ENCODE measurements around the gene LRP2.
"Not testable (repeated sequence)": the region's sequence is repeated elsewhere in the genome, so short reads cannot be mapped to it uniquely, and the experiment has no call there.

LRP2 gene

DNA sequence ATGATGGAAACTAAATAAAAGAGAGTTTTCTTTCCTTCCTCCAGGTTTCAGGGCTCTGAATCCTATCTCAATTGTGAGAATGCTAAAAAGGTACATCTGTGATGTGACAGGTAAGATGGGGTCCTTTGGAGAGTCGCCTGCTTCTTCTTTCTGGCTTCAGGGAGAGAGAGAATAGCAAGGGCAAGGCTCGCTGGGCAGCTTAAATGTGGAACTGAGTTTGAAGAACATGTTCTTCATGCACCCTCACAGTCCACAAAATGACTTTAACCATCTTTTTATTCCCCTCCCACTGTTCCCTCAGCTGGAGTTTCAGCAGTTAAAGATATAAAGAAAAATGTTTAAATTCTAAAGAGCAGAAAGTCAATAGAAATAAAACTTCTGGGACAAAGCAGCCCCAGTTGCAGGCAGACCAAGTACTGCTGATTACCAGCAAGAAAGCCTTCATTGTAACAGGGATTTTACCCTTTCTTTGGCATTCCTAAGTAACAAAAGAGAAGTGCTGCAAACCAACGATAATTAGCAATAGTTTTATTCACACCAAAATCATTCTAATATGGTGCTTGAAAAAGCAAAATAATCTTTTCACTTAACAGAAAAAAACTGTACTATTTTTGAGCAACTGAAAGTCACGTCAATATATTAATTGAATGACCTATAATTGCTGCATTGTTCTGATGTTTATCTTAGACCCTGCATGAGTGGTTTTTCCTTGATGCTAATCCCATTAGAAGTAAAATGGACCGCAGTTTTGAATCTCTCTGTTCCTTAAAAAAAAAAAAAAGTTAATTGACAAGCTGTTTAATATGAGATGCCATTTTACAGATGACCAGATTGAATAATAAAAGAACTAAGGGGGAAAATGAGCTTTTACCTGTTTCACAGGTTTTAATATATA is 61.5 kb downstream of the LRP2 start:
- no peak for DNase-seq

DNA sequence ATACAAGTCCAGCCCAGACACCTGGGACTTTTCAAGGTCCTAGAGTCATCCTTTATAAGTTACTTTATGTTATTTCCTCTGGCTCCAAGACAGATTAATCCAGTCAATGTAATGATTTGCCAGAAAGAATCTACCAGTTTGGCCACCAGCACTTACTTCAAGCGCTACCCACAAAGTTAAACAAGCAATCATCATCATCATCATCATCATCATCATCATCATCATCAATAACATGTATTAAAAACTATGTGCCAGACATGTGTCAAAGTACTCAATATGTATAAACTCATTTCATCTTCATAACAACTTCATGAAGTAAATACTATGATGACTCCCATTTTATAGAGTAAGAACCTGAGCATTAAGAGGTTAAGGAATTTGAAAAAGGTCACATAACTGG is 64.3 kb downstream of the LRP2 start:
- DNase-seq, result no peak

DNA sequence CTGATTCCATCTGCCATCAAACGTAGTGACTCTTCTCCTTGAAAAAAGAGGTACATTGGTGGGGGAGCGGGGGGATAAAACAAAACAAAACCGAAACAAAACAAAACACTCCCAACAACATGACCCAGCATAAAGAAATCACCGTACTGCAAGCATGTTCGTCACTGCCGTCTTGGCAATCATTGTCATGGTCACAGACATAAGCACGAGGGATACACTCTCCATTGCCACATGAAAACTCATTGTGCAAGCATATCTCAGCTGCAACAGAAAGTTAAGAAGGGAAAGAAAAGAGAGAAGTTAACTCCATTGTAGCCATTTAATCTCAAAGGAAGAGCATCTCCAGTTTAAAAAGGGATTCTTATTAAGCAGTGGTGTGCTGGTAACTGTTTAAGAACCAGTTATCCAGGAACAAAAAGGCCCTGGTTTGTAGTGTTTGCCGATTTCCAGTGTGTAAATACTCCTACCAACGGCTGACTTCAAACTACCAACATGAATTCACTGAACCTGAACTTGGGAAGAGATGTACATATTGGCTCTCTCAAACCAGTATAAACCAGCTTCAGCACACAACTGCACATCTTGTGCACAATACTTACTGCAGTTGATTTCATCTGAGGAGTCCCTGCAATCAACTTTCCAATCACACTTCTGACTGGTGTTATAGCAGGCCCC is 68.2 kb downstream of the LRP2 start:
- no peak for DNase-seq

DNA sequence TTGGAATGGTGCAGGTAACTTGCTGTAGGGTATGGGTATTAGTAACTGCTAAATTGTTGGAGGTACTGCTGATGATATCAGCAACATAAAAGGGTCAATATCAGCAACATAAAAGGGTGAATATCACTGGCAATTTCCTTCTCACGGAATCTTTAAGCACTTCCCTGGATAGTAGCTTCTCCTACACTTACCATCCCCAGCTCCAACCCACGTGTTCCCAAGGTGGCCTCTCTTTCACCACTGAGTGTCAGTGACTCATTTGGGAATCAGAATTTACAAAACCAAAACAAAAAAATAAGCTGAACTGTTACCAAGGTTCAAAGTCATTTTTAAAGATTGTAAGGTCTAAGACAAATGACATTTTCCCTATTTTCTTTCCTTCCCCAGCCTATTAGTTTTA is 70.8 kb downstream of the LRP2 start:
- no peak for DNase-seq

DNA sequence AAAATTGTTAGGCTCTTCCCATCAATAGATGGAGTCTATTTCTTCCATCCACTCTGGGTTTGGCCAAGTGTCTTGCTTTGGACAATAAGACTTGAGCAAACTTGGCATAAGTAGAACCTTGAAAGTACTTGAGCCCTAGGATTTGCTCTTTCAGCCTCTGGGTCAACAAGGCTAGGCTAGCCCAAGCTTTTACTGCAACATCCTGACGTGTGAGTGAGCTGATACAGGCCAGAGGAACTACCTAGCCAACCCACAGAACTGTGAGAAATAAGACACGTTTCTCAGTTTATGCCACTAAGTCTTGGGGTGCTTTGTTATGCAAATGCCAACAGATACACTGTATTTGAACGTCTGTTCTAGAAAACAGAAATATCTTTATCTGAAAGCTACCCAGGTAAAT is 71.9 kb downstream of the LRP2 start:
- no peak for DNase-seq

DNA sequence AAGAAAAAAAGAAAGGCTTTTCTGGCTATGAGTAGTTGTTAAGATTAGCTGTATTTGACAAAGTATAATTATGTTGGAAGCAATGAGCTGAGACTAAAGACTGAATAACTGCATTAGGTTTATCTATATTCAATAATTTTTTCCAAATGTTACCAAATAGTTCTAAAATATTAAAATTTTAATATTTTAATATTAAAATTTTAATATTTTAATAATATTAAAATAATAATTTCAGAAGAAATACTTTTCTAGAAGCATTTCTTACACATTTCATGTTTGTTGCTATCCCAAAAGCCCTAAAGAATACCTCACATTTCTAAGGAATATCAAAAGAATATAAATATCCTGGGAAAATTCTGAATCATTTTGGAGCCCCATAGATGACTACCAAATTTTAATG is 74.7 kb downstream of the LRP2 start:
- DNase-seq, result no peak

DNA sequence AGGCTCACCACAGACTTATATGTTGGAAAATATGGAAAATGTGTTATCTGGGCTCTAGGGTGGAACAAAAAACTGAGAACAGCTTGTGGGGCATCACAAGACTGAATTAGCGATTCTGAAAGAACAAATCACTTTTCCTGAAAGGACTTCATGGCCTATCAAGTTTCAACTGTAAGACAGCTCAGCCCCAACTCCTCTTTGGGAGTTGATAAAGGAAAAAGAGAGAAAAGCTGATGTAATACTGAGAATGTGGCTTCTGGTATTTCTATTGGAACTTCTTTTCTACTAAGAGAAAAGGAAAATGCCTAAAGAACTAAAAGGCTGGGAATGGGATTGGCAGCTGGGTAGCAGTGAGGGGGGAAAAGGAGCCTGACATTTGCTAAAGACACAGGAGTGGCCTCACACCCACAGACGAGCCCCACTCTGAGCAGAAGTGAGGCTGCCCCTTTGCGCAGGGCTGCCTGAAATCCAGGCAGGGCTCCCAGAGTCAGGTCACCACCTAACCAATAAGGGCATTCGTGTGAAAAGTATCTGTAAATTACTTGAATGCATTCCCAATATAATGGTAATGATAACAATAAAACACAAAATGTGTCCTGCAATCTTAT is 75.6 kb downstream of the LRP2 start:
- DNase-seq, result no peak

DNA sequence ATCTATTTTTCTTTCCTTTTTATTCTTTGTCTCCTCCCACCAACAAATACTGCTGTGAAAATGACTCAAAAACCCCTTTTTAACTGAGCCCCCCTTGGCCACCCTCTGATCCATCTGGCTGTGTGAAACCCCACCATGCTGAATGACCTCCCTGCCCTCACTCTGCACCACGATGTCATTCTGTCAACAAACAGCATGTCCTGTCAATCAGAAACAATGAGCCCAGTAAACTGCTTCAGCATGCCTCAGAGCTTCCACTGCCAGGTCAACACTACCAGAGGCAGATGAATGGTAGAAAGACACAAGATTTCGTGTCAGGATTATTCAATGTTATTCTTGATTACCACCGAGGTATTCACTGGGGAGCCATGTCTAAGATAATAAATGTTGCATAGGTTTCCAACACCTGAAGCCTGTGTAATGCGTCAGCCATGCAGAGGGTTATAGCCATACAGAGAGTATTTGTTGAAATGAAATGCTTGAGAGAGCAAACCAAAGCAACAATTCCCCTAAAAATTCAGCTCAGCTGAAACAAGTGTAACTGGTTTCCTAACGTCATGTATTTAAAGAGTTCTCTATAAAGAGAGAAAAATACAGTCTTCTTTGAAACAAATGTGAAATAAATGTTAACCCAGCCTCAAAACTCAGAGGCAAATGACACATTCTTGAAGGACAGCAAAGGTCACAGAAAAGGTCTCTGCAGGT is 76.7 kb downstream of the LRP2 start:
- DNase-seq, result no peak

DNA sequence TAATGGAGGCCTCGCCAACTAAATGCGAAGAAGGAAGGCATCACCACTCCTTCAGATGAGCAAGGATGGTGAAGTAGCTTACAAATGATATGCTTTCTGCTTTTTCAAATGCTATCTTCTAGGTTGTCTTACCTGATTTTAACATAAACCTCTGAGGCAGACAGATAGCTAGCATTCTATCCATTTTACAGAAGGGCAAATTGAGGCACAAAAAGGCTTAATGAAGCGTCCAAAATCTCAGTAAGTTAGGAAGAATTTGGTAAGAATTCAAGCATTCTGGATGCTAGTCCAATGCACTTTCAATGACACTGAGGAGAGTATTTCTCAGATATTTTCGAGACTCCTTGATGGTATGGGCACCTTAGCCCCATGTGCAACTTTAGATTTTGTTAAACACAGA is 81.8 kb downstream of the LRP2 start:
- DNase-seq, result no peak

DNA sequence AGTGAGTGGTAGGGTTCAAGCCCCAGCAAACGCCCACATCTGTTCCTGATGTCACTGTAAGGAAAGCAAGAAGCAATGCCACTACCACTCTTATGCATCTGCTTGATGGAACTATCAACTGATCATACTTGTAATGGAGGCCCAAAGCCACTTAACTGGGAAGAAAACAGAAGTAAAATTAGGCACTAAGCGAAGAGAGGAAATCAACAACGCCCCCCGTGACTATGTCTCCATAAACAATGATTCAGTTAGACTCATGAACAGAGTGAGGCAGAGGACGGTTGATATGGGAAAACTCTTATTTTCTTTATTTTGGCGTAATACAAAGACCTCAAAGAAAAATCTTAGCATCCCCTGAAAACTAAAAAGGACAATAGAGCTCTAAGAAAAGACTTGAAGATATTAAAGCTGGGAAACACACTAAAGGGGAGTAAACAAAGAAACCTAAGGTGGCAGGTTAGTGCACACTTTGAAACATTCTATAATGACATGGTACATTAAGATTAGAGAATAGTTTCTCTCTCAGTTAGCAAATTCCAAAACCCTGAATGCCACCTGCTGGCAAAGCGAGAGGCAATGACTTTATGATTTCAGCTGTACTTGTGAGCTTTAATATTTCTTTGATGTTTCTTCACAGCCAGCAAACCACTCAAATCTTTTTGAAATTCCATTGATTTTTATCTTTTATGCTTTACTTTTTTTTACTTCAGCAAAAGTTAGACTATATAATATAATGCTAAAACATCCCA is 86.5 kb downstream of the LRP2 start:
- peak; percentile 78 to 84 for DNase-seq

DNA sequence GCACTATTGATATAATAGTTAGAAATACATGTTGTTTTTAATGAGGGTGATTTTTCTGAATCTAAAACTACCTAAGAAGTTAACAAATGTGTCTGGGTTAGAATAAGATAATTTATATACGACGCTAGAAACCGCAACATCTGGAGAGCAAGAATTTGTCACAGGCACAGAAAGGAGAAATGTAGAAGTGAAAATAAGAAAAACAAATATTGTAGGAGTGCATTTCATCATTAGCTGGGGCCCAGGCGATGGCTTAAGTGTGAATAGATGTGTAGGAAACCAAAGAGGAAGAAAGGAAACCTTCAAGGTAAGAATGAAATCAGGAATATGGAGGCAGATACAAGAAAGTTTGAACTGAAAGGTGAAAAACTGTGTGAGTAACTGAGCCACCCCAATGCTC is 90.3 kb downstream of the LRP2 start:
- DNase-seq, result no peak

DNA sequence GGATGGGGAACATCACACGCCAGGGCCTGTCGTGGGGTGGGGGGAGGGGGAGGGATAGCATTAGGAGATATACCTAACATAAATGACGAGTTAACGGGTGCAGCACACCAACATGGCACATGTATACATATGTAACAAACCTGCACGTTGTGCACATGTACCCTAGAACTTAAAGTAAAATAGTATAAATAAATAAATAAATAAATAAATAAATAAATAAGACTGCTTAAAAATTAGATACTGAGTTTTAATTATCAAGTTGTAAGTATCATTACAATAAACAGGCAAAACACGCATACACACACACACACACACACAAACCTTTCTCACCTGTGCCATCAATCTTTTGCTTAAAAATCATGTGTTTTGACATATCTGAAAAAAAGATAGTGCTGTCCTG is 91.8 kb downstream of the LRP2 start:
- DNase-seq, result not testable (repeated sequence)

DNA sequence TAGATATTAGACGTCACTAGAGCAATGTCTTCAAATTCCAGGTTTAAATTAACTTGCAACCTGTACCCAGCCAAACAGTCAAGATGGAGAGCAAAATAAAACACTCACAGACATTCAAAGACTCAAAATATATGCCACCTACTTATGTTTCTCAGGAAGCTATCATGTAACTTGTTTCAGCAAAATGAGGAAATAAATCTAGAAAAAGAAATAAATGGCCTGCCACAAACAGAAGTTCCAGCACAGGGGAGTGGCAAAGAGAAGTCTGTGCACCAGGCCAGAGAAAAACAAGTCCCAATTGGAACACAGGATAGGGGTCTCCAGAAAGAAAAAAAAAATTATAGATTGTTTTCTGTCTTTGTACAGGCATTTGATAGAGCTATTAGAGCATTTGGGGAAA is 96.7 kb downstream of the LRP2 start:
- peak; percentile 90 to 95 for DNase-seq

DNA sequence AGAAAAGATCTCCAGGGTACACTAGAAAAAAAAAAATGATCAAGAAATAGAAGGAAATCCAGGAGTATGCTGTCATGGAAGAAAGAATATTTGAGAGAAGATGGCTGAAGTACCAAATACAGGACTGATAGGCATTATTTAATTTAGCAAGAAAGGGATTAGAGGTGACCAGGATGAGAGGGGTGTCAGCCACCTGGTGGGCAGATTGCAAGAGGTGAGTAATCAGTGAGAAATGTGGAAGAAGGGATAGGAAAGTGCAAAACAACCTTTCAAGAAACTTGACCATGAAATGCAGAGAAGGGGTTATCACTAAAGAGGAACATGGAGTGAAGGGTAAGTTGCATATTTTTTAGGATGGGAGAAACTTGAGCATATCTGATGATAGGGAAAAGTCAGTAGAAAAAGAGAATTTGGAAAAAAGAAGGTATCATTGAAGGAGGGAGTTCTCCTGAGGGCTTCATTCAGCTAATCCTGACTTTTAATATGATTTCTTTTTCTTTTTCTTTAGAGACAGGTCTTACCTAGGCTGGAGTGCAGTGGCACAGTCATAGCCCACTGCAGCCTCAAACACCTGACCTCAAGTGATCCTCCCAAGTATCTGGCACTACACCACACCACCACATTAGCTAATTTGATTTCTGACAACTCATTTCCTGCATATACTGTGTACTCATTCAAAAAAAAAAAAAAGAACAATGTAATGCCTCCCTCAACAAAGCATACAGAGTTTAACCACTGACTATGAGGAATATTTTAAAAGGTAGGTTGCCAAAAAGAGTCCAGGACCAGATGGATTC is 101.3 kb downstream of the LRP2 start:
- DNase-seq, result no peak

DNA sequence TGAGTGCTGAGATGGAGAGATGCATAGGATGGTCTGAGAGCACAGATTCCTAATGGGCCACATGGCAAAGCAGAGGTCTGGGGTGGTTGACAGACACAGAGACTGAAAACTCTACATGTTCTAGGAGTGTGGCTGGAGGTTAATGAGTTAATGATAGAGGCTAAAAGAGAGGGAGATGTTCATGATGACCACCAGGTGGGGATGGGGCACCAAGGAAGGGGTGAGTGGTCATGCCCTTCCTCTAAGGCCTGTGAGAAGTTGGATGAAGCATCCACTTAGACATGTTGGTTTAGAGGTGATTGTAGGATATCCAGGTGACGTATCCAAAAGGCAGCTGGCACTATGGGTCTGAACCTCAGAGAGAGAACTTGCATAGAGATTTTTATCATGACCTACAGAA is 102.1 kb downstream of the LRP2 start:
- DNase-seq, result no peak

DNA sequence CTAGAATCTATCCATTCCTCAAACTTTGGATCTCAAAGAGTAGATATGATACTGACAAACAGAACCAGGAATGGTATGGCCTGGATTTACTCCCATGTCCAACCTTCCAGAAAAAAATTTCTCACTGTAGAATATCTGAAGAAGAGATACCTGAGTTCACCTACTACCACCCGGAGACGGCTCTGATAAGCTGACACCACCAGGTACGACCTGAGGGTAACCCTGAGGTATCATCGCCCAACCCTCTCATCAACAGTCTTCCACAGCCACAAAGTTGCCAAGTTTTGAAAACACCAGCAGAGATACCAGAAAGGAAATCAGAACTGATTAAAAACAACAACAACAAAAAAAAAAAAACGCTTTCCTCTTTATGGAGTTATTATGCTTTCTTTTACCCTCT is 102.9 kb downstream of the LRP2 start:
- no peak for DNase-seq

DNA sequence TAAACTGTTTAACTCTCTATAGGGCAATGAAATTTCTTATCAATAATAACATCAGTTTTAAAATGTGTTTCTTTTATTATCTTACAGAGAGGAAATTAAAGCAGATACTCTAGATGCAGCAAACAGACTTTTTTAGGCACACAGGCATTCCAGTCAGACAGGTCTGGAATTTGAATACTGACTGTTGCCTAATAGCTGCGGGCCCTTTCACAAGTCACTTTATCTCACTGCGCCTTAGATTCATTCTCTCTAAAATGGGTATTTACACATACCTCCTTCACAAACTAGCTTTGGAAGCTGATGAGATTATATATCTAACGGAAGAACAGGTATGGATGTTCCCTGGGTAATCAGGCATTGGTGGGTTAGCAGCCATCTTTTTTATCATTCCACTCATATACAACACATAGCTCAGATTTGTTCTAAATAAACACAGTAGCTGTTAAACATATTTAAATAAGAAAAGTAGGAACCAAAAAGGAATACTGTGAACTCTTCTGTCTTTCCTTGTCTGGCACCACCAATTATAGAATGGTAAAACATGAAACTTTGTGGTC is 104.2 kb downstream of the LRP2 start:
- DNase-seq, result no peak

DNA sequence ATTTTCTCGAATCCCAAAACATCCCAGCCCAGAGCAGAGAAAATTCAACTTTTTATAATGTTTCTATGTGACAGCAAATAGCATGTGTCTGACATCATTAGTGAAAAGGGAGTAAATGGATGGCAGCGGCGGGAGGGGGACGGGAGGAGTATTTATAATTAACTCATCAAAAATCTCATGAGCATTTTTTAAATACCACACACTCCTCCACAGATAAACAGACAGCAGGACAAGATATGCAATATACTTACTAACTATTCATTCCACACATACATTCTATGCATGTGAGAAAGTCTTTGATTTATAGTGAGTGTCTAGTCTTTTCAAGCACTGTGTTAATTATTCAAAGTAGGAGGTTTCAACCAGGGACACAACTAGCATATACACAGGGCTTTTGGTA is 107.6 kb downstream of the LRP2 start:
- DNase-seq, result no peak

DNA sequence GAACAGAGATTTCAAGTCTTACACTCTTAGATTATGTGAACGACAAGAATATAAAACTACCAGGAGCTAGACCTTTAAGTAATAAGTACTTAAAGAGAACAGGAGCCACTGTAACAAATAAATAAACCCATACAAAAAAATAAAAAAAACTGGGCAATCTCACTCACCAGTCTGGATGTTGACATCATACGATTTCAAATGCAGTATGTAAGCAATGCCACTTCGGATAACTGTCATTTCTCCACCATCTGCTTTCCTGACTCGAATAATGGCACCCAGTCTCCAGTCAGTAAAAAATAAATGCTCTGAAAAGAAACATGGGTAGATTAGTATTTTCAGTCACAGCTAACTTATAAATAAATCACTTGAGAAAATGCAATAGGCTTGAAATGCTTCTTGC is 115.1 kb downstream of the LRP2 start:
- DNase-seq, result no peak

DNA sequence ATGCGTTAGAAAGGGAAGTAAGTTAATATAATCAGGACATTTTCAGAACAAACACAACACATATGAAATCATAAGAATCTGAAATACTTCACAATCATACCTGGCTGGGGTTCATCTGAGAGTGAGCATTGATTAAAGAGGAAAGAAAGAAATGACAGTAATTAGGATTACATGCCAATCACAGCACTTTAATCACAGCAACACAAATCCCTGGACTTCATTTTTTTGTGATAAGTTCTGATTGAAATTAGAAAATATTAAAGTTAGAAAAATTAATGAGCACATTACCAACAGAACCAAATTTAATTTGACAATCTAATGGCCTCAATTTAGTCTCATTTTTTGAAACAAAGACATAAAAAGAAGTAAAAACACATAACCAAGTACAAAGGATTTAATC is 121.9 kb downstream of the LRP2 start:
- no peak for DNase-seq

DNA sequence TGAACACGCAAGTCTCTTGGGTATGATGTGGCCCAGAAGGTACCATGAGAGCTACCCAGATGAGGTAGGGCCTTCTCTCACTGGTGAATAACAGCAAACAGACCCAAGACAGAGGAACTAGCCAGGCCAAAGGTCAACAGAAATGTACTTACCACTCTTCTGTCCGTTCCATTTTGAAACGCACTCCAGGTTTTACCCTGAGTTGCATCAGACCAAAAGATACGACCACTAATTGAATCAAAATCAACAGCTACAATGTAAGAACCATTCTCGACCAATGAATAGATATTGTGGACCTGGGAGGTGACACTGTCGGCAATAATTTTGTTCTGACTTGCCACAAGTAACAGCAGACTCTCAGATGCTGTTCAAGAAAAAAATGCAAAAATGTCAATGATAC is 124.4 kb downstream of the LRP2 start:
- DNase-seq, result no peak

DNA sequence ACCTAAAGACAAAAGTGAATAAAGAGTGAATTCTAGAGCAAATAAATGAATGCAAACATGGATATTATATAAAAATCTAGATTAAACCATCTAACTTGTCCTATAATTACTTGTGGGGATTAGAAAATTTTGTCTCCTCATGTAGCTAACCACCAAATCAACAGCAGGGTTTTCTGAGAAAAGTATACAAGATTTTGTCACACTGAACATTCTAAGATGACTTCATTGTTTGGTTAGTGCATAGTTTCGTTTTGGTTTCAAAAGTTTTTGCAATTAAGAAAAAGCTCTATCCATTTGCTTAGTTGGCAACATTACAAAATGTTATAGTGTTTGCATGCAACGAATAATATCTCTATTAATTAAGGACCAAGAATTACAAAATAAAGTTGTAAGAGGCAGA is 125.0 kb downstream of the LRP2 start:
- DNase-seq, result no peak

All from Kasumi-1 (cell line).